Activated CD4-positive, CD25-positive, alpha-beta regulatory T cell treated with anti-CD3 and anti-CD28 coated beads, Interleukin-2, amount 50 U/mL, for 16 hours (primary cell): Measurements from ENCODE around the gene PGRMC1.
"Not testable (repeated sequence)": the region's sequence is repeated elsewhere in the genome, so short reads cannot be mapped to it uniquely, and the experiment has no call there.

Experiments
- DNase-seq: peaks from one replicate; pipeline ENCODE4 v3.0.0-alpha.2; 2020; ENCODE audit warnings: low read depth, low spot score

Gene PGRMC1

DNA sequence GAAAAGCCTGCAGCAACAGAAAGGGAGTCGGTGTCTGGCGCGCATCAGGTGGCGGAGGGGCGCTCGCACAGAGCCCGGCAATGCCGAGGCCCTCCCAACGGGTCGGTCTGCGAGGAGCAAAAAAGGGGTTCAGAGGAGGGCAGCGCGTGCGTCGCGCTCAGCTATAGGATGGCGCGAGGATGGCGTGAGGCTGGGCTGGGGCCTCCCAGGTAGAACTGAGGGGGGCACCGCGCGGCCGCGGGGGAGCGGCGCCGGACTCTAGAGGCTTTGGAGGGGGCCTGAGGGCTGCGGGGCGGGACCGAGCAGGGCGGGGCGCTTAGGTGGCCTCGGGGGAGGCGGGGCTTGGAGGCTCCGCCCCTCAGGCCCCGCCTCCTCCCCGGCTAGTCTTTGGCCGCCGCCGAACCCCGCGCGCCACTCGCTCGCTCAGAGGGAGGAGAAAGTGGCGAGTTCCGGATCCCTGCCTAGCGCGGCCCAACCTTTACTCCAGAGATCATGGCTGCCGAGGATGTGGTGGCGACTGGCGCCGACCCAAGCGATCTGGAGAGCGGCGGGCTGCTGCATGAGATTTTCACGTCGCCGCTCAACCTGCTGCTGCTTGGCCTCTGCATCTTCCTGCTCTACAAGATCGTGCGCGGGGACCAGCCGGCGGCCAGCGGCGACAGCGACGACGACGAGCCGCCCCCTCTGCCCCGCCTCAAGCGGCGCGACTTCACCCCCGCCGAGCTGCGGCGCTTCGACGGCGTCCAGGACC, at the start of gene PGRMC1:
TSS of gene PGRMC1 (plus strand) at position 414 of the 751 bp plus-strand sequence. CDS start at position 493, 79 bp downstream.
- peak; percentile 60 for DNase-seq

DNA sequence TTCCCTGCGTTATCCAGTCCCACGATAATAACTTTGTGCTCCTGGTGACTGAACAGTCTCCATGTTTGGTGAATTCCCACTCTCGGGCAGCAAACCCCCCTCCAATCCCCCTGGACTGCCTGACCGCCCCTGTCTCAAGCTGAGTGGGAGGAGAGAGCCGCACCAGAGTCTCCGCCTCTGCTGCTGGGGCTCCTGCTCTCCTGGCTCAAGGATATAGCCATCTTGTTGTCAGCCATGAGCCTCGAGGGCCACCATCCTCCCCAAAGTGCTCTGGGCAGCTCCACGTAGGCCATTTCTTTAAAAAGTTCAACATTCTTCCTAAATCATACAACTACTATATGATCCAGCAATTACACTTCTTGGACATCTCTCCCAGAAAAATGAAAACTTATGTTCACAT, 49.3 kb upstream of the PGRMC1 start:
- DNase-seq: no peak

DNA sequence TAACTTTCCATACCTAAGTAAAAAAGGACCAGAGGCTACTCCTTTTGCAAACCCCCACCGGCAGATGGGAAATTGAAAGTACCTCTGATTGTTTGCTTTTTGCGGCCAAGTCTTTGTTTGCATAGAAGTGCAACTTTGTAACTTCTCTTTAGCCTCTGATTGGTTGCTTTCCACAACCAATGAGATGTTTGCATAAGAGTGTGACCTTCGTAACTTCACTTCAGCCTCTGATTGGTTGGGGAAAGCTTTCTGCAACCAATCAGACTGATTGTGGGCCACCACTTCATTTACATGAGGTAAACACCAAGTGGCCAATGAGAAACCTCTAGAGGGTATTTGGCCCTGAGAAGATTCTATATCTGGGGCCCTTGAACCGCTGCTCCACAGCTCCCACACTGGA, 48.8 kb upstream of the PGRMC1 start:
- no peak for DNase-seq

DNA sequence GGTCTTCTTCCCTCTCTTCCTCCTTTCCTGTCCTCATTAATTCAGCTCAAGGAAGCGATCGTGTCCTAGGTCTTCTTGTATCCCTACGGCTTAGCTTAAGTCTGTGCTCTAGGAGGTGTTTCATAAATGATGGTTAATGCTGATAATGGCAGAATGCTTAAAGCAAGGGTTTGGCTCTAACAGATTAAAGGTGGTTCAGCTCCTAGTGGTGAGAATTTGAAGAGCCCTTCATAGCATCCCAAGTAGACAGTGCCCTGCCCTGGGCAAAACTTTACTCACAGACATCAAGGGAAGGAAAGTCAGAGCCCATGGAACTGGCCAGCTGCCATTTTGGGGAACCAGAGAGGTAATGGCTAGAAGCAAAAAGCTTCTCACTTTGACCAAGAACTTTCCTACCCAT, 47.0 kb upstream of the PGRMC1 start:
- no peak for DNase-seq

DNA sequence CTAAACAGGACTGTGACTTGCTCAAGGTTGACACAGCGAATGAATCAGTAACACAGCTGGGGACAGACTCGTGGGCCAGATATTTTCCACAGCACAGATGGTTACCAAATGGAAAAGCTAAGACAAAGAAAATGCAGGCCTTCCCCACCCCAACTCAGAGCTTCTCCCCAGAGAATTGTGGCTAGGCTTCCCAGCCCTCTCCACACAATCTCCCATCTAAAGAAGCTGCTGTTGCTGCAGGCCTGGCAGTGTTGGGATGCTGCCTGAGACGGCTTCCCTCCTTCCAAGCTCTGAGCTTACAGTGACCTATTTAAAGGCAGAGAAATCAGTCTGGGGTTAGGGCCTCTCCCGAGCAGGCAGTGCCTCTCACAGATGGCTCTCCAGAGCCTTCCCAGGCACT, 46.5 kb upstream of the PGRMC1 start:
- no peak for DNase-seq

DNA sequence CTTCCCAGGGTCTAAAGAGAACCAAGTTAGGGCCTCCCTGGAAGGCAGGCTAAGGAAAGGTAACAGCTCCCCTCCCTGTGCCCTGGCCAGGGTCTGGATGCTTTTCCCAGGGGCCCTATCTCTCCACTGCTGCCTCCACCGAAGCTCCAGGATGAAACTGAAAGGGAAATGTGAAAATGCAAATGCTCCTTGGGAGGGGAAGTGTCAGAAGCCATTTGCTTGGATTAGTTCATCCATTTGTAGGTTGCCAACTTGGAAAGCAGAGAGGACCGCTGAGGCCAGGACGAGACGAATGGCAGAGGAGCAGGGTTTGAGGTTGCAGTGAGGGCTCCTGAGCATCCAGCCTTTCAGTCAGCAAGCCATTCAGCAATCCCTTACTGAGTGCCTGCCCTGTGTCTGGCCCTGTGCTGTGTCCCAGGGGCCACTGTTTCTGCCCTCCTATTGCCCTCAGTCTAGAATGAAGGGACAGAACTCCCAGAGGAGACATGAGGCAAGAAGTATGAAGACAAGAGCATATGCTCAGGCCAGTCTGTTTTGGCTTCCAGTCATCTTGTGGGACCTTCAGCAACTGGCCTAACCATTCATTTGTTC, 45.9 kb upstream of the PGRMC1 start:
- DNase-seq: no peak

DNA sequence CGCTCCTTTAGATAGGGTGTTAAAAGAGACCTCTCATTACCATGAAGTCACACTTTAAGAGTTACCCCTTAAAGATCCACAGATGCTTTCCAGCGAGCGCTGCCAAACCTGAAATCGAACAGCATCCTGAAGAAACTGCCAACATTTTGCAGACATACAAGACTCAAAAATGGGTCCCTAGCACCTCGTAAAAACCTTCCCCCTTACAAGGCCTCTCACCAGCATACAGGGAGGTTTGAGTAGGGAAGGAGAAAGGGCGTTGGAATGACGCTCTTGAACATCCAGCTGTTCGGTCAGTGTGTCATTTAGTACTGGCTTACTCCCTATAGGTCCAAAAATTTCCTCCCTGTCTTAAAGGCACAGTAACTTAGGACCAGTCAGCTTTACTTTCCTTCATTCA, 45.3 kb upstream of the PGRMC1 start:
- DNase-seq: no peak

DNA sequence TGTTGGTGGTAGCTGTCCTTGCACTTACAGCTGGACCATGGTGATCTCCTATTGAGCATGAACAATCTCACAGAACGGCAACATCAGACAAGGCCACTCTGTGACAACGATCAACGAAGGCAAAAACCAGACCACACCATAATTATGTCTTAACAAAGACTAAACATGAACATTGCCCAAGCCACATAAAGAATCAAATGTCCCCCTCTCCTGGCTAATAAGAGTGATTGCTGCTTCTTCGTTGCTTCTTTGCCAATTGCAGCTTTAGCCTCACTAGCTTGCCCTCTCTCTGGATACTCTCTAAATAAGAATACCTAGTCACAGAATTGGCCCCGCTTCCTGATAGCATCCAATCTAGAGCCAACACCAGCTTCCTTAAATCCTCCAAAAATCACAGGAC, 41.5 kb upstream of the PGRMC1 start:
- DNase-seq: no peak

DNA sequence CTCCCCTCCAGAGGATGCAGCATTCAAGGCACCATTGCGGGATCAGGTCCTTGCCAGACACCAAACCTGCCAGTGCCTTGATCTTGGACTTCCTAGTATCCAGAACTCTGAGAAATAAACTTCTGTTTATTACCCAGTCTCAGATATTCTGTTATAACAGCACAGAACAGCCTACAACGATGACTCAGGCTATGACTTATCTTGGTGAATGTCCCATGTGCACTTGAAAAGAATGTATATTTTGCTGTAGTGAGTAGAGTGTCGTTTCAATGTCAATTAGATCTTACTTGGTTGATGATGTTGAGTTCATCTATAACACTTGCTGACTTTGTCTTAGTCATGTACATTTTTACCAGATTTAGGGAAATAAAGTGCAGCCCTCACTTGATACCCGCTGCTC, 34.5 kb upstream of the PGRMC1 start:
- DNase-seq: no peak

DNA sequence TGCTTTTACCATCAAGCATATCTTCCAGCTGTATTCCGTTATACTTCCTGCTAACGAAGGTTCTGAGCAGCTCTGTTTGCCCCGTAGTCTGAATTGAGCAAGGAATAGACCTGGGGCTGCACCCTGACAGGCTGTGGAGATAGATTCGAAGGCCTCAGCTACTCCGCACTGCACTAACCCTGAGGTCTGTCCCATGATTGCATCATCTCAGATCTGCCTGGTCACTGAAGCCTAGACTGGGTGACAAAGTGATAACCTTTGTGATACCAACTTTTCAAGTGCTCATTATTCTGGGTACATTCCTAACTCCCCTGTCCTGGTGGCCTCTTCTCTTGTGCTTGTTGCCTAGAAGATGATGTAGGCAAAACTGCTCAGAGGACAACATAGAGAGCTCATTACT, 29.9 kb upstream of the PGRMC1 start:
- no peak for DNase-seq

DNA sequence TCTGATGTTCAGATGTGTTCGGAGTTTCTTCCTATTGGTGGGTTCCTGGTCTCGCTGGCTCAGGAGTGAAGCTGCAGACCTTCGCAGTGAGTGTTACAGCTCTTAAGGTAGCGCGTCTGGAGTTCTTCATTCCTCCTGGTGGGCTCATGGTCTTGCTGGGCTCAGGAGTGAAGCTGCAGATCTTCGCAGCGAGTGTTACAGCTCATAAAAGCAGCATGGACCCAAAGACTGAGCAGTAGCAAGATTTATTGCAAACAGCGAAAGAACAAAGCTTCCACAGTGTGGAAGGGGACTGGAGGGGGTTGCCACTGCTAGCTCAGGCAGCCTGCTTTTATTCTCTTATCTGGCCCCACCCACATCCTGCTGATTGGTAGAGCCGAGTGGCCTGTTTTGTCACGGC, 28.6 kb upstream of the PGRMC1 start:
- DNase-seq: not testable (repeated sequence)

DNA sequence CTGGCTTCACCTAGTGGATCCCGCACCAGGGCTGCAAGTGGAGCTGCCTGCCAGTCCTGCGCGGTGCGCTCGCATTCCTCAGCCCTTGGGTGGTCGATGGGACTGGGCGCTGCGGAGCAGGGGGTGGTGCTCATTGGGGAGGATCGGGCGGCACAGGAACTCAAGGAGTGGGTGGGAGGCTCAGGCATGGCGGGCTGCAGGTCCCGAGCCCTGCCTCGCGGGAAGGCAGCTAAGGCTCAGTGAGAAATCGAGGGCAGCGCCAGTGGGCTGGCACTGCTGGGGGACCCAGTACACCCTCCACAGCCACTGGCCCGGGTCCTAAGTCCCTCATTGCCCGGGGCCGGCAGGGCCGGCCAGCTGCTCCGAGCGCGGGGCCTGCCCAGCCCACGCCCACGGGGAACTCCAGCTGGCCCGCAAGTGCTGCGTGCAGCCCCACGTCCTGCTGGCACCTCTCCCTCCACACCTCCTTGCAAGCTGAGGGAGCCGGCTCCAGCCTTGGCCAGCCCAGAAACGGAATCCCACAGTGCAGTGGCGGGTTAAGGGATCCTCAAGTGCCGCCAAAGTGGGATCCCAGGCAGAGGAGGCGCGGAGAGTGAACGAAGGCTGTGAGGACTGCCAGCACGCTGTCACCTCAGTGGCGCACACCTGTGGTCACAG, 27.6 kb upstream of the PGRMC1 start:
- no peak for DNase-seq

DNA sequence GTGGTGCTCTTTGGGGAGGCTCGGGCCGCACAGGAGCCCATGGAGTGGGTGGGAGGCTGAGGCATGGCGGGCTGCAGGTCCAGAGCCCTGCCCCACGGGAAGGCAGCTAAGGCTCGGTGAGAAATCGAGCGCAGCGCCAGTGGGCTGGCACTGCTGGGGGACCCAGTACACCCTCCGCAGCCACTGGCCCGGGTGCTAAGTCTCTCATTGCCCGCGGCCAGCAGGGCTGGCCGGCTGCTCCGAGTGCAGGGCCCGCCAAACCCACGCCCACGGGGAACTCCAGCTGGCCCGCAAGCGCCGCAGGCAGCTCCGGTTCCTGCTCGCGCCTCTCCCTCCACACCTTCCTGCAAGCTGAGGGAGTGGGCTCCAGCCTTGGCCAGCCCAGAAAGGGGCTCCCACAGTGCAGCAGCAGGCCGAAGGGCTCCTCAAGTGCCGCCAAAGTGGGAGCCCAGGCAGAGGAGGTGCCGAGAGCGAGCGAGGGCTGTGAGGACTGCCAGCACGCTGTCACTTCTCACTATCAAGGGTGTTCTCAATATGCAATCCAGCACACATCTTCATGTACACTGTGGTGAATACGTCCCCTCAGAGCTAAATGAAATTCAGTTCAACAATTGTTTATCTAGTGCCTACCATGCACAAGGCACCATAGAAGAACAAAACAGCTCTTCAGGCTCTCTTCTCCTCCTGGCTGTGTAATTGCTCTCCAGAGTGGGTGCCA, 25.0 kb upstream of the PGRMC1 start:
- DNase-seq: not testable (repeated sequence)

DNA sequence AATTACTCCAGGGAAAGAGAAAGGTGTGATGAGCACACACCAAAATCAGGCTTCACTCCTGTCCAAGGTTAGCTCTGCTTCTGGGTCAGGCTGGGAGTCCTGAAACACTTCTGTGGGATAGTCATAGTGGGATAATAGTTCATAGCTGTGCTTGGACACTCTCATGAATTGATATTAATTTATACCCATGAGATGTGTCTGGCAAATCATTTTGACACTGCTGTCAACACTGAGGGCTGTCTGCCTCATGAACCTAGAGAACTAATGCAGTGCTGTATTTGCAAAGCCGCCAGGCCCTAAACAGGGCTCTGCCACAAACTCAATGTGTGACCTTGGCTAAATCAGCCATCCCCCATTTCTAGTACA, 24.5 kb upstream of the PGRMC1 start:
- no peak for DNase-seq

DNA sequence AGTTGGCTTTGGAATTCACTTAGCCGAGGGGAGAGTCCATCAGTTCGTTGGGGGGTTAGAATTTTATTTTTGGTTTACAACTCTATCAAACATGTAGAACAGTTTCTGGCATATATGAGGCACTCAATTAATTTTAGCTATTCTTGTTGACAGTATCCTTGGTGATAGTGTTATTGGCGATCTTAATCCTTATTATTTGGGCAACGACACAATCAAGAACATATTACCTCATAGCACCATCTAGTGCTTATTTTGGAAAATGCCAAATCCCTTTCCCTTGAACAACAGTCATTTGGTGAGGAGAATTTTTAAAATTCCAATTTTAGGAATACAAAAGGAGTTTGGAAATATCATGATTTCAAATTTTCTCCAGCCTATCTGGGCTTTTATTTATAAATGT, 17.9 kb upstream of the PGRMC1 start:
- DNase-seq: no peak

DNA sequence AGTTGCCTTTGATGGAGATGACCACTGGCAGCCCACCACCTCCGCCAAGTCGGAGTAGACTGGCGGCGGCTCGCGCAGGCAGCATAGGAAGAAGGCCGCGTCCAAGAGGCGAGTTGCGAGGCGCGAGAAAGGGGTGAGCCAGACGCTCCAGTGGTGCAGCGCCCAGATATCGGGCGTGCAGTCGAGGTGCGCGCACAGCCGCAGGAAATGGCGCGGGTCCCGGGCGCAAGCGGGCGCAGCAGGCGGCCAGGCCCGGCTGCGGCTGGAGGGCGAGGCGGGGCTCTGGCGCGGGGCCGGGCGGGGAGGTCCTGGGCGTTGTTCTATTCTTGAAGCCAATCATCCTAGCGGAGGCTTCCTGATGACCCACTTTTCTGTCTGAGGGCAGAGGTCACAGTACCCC, 13.2 kb upstream of the PGRMC1 start:
- DNase-seq: no peak

DNA sequence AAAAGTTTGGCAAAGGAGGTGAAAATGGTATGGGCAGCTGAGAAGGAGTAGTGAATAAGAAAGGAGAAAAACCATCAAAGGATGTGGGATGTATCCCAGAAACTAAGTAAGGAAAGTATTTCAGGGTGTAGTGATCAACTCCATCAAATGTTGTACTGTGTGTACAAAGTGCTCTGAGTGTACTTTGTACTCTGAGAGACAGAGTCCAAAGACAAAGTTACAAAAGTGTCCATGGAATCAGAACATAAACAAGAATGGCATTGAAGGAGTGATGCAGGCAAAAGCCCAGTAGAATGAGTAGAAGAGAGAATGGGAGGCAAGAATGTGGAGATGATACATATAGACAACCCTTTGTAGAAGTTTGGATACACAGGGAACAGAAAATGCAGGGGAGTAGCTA, 12.3 kb upstream of the PGRMC1 start:
- DNase-seq: no peak

DNA sequence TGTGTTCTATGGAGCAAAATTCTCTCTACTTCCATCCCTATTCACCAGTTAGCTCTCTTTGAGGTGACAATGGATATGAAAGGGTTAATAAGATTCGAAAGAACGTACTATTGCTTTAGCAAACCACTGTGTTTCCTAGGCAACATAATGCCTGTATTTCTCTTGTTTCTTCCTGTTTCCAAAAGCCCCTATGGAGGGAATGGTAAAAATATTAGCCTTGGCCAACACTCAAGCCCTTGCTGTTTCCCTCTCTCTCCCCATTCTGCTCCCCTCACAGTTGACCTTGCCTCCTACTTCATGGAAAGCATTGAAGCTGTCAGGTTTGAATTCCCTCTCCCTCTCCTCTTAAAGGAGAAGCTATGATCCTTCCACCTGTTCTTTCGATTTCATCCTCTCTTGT, 9.6 kb upstream of the PGRMC1 start:
- DNase-seq: no peak

DNA sequence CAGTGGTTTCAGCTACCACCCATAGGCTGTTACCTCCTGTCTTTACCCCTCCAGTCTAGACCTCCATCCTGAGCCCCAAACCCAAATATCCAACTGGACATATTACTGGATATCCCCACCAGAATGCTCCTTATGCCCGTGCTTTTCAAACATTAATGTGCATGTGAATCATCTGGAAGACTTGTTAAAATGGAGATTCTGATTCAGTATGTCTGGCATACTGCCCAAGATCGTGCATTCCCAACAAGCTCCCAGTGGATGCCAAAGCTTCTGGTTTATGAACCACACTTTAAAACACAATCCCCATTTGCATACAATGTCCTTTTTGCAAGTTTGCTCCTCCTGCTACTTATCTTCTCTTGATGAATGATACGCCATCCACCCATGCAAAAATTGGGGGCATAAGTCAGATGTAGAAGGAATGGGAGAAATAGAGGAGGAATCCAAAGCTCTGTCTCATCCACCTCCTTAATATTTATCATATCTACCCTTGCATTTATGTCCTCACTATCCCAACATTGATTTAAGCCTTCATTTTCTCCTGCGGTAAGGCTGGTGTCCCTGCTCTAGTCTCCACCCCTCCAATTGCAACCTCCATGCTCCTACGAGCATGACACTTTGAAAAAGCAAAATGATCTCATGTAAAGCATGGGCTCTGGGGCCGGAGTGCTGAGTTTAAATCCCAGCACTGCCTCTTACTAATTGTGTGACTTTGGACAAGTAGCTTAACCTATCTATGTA, 7.4 kb upstream of the PGRMC1 start:
- DNase-seq: no peak

DNA sequence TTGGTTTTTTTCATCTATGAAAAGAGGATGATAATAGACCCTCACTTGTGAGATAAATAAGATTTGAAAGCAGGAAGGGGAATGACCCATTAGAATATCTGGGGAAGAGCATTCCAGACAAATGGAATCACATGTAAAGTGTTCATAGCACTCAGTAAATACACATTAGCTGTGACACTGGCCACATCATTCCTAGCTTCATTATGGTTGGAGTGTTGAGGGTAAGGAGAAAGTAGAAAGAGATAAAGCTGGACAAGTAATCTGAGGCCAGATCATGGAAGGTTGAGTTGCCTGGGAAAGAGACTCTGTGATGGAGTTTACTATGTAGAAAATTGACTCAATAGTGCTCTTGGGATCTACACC, 6.9 kb upstream of the PGRMC1 start:
- no peak for DNase-seq

DNA sequence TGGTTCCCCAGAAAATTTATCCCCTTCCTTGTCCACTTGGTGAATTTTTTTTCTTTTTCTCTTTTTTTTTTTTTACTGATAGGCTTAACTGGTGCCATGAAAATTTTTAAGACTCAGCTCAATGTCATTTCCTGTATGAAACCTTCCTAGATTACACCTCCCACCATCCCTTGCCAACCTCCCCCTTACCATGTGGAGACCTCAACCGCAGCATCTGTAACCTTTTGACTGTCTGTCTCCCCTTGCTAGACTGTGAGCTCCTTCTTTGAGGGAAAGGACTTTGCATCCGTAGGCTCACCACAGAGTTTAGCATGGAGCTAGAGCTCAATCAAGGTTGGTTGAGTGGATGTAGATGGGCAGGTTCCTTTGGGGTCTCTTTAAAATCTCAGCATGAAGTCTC, 5.2 kb upstream of the PGRMC1 start:
- DNase-seq: no peak

DNA sequence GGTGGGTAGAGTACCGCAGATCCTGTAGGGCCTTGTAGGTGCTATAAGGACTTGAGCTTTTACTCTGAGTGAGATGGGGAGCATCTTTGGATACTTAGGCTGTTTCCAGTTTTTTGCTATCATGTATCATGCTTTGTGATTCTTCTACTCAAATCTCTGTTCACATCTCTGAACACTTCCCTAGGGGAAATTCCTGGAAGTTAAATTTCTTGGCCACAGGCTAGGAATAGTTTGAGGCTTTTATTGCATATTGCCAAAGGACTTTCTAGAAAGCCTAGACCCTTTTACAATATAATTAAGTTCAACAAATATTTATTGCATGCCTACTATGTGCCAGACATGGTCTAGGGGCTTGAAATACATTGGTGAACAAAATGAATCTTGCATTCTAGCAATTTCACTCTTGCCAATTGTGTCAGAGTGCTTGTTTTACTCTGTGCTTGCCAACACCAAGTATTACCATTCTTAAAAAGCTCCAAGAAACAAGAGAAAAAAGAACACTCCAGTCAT, 4.1 kb upstream of the PGRMC1 start:
- no peak for DNase-seq
